OCI-LY7 (cell line): ENCODE measurements around the gene SND1. TPM values are rescaled to one million over a fixed set of nuclear protein-coding genes. Genes with fewer than 3 reads are reported as not detected.

ENCODE experiments used
- BruUV-seq: library from RNA; stranded (reverse); fragments of 400-500 nt; replicated peaks from 2 replicates; lab custom pipeline; 2021; lab: Mats Ljungman, UMichigan
- CTCF ChIA-PET: fragments of 300-600 bp; sonication (Branson Sonifier 250); formaldehyde crosslinking; loops from one replicate; lab custom pipeline; 2022; ENCODE audit warnings: antibody characterized with exemption; ENCODE audit not compliant: unreplicated experiment; lab: Charles Lee
- POLR2A ChIA-PET: fragments of 300-600 bp; sonication (Branson Sonifier 250); formaldehyde crosslinking; loops from one replicate; lab custom pipeline; 2022; ENCODE audit warnings: antibody characterized with exemption; lab: Charles Lee
- DNase-seq: peaks from one replicate; pipeline ENCODE4 v3.0.0-alpha.2; 2015; ENCODE audit warnings: low spot score
- H2AFZ ChIP-seq: fragments of 200-600 bp; sonication (generic), shearing (Covaris generic); 2 replicates; pipeline ENCODE4 v1.6.1; 2014; ENCODE audit warnings: mild to moderate bottlenecking, antibody characterized with exemption, low read length, moderate library complexity
- H3K27ac ChIP-seq: fragments of 200-600 bp; sonication (generic); 2 replicates; pipeline ENCODE4 v1.5.1; 2014; ENCODE audit warnings: mixed run types, low read depth, mild to moderate bottlenecking, moderate library complexity, low read length, inconsistent platforms; ENCODE audit not compliant: poor library complexity, severe bottlenecking
- H3K36me3 ChIP-seq: fragments of 200-600 bp; sonication (generic); 2 replicates; pipeline ENCODE4 v1.6.1; 2014; ENCODE audit warnings: mild to moderate bottlenecking, antibody characterized with exemption, low read length, moderate library complexity, mixed read lengths; ENCODE audit not compliant: insufficient read depth
- H3K4me1 ChIP-seq: fragments of 200-600 bp; sonication (generic); 2 replicates; pipeline ENCODE4 v1.5.1; 2014; ENCODE audit warnings: mild to moderate bottlenecking, low read length; ENCODE audit not compliant: insufficient read depth, poor library complexity, severe bottlenecking
- H3K4me2 ChIP-seq: fragments of 200-600 bp; sonication (generic); 2 replicates; pipeline ENCODE4 v1.6.1; 2014; ENCODE audit warnings: mild to moderate bottlenecking, low read length
- H3K4me3 ChIP-seq: fragments of 200-600 bp; sonication (generic); 2 replicates; pipeline ENCODE4 v1.5.1; 2014; ENCODE audit warnings: mild to moderate bottlenecking, low read depth, low read length; ENCODE audit not compliant: poor library complexity, severe bottlenecking
- H3K79me2 ChIP-seq: fragments of 200-600 bp; sonication (generic); 2 replicates; pipeline ENCODE4 v1.6.1; 2016; ENCODE audit warnings: low read depth, mild to moderate bottlenecking, low read length, moderate library complexity, mixed read lengths; ENCODE audit not compliant: insufficient read depth
- H3K9me2 ChIP-seq: fragments of 200-600 bp; sonication (generic); 2 replicates; pipeline ENCODE4 v1.6.1; 2016; ENCODE audit warnings: mild to moderate bottlenecking, low read length, mixed read lengths; ENCODE audit not compliant: insufficient read depth
- H3K9me3 ChIP-seq: fragments of 200-600 bp; sonication (generic); 2 replicates; pipeline ENCODE4 v1.6.1; 2014; ENCODE audit warnings: mild to moderate bottlenecking, mixed run types, low read length, mixed read lengths
- H4K20me1 ChIP-seq: fragments of 200-600 bp; sonication (generic); 2 replicates; pipeline ENCODE4 v1.6.1; 2014; ENCODE audit warnings: mild to moderate bottlenecking, antibody characterized with exemption, low read length, moderate library complexity, mixed read lengths; ENCODE audit not compliant: insufficient read depth
- CTCF ChIP-seq: fragments of 200-600 bp; sonication (generic); conservative IDR thresholded peaks from 2 replicates; pipeline ENCODE4 v1.5.1; 2014; ENCODE audit warnings: mild to moderate bottlenecking, antibody characterized with exemption, low read length, moderate library complexity, mixed read lengths
- EZH2phosphoT487 ChIP-seq: fragments of 200-600 bp; sonication (generic); IDR thresholded peaks from 2 replicates; pipeline ENCODE4 v1.6.1; 2018; ENCODE audit warnings: low read depth, borderline replicate concordance, mild to moderate bottlenecking, mixed run types, antibody characterized with exemption, low read length, moderate library complexity, mixed read lengths
- intact Hi-C: fragments of 100-400 bp; cut with micrococcal nuclease; formaldehyde crosslinking; loops from one replicate; pipeline ENCODE4 v1.10.0; 2022; ENCODE audit not compliant: unreplicated experiment
- total RNA-seq, 2 experiments: library from RNA; depleted of rRNA in 1 of 2; stranded (reverse); fragments of >200 nt in 1 of 2; shearing (Covaris generic) in 1 of 2; gene quantifications; 2 replicates each; pipeline ENCODE4 v1.2.3, GENCODE V29; 2014 to 2022

Gene SND1
- total RNA-seq, 2 experiments from 2014 or later = 111 to 221 TPM

- ChIA-PET CTCF (no interaction called here), POLR2A (interaction anchor here (0.8 kb wide), 1 partner anchor 116 kb away, joined by 3 read pairs; no protein-coding TSS in a partner anchor)
- DNase-seq = no peak
- TF ChIP-seq CTCF (no peak), EZH2phosphoT487 (no peak)
- H3K9me2 ChIP-seq = no peaks in the 10 kb centered on the region
- H4K20me1 ChIP-seq = no peaks in the 10 kb centered on the region
- no peaks in the 10 kb centered on the region for H3K4me1 ChIP-seq
- H3K4me2 ChIP-seq = no peak overlapping the region
- BruUV-seq = no TSS peak
- no peak overlapping the region for H3K4me3 ChIP-seq
- no peak overlapping the region for H3K27ac ChIP-seq
- no peaks in the 10 kb centered on the region for H3K79me2 ChIP-seq
- H3K36me3 ChIP-seq = peaks cover 43% of the 10 kb centered on the region
- H3K9me3 ChIP-seq = peaks cover 6% of the 10 kb centered on the region
- intact Hi-C loops = no loop called here
- no peak overlapping the region for H2AFZ ChIP-seq
Measured at GRCh38 chr7:127979113-127979727, 327.2 kb downstream of the SND1 start.

GRCh38 chr7:127979728-127980126 lies 327.7 kb downstream of the SND1 start:
- H3K9me2 ChIP-seq = no peaks in the 10 kb centered on the region
- BruUV-seq = no TSS peak
- peaks cover 6% of the 10 kb centered on the region for H3K9me3 ChIP-seq
- H2AFZ ChIP-seq = no peak overlapping the region
- no peak for DNase-seq
- no peaks in the 10 kb centered on the region for H4K20me1 ChIP-seq
- TF ChIP-seq EZH2phosphoT487 (no peak), CTCF (no peak)
- ChIA-PET CTCF (no interaction called here), POLR2A (interaction anchor here (0.6 to 0.8 kb wide), 3 partner anchors 115 to 1110 kb away, joined by 3 to 5 read pairs (median 3); no protein-coding TSS in a partner anchor)
- H3K4me1 ChIP-seq = no peaks in the 10 kb centered on the region
- H3K4me3 ChIP-seq = no peak overlapping the region
- H3K36me3 ChIP-seq = peaks cover 43% of the 10 kb centered on the region
- H3K27ac ChIP-seq = no peak overlapping the region
- no peak overlapping the region for H3K4me2 ChIP-seq
- no peaks in the 10 kb centered on the region for H3K79me2 ChIP-seq
- intact Hi-C loops = no loop called here

- Histone ChIP-seq H3K36me3 (peaks cover 38% of the 10 kb centered on the region), H2AFZ (no peak overlapping the region), H3K9me3 (peaks cover 6% of the 10 kb centered on the region), H3K4me2 (no peak overlapping the region), H3K4me1 (no peaks in the 10 kb centered on the region), H4K20me1 (no peaks in the 10 kb centered on the region), H3K9me2 (no peaks in the 10 kb centered on the region), H3K4me3 (no peak overlapping the region), H3K27ac (no peak overlapping the region), H3K79me2 (no peaks in the 10 kb centered on the region)
- POLR2A ChIA-PET = interaction anchor here (0.6 to 1.2 kb wide), 5 partner anchors 12 to 700 kb away, joined by 3 to 5 read pairs (median 3); no protein-coding TSS in a partner anchor
- no TSS peak for BruUV-seq
- CTCF ChIA-PET = no interaction called here
- no peak for DNase-seq
- TF ChIP-seq CTCF (no peak), EZH2phosphoT487 (no peak)
- intact Hi-C loops = no loop called here
Measured at GRCh38 chr7:127980901-127981300, 328.9 kb downstream of the SND1 start.
